ENCODE data around the gene SFT2D1. TPM values are rescaled to one million over a fixed set of nuclear protein-coding genes. Genes with fewer than 3 reads are reported as not detected.

Gene SFT2D1
- total RNA-seq, 1 experiment from 2014 or later, result 65.6 TPM

DNA sequence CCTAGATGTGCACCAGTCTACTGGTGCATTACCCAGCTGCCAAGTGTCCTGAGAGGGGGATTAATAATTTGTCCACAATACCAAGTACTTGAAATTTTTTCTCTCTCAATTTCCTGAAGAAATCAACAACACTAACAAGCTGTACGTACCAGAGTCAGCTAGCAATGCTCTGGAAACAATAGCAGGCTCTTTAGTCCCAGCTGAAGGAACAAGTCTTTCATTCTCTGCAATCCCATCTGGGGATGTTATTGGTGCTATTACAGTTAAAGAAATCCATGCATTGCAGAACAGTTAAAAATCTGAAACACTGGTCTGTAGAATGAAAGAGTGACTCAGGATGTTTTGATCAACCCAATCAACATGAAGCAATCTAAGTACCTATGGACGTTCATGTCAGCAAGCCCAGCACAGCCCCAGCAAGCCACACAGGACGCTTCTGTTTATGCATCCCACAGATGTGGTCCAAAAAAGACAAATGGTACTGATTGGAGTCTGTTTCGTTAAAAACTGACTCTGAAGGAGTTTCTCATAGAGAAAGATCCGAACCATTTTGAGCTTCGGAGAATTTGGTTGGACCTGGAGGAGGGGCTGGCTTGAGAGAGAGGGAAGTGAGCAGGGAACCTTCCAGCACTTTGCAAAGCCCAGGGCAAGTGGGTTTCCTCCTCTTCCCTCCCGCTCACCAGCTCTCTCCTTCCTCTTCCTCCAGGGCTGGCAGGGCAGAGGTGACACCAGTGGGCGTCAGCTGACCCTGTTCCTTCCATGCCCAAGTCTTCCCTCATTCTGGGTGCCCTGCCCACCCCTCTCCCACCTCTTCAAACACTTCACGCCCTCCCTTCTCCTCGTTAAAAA, 46.1 kb downstream of the SFT2D1 start:
- BruUV-seq (replicated peaks), result no TSS peak
- H3K9ac ChIP-seq (ENCODE audit: low read length), result no peak overlapping the region
- intact Hi-C loops (cut with micrococcal nuclease), result no loop called here
- no peaks in the 10 kb centered on the region for H3K36me3 ChIP-seq (ENCODE audit: control insufficient read depth in 1 of 2, insufficient read depth in 2 of 2, low read length in 2 of 2)
- no peak overlapping the region for H3K4me2 ChIP-seq (ENCODE audit: low read length)
- H2AFZ ChIP-seq (ENCODE audit: low read depth, low read length, poor library complexity, severe bottlenecking), result no peak overlapping the region
- H3K9me3 ChIP-seq (ENCODE audit: control insufficient read depth in 1 of 2, insufficient read depth in 1 of 2, low read depth in 1 of 2, low read length in 2 of 2), result no peaks in the 10 kb centered on the region
- DNase-seq (ENCODE audit: low read depth, low spot score) (no peak), ATAC-seq (no peak)
- no peaks in the 10 kb centered on the region for H3K4me1 ChIP-seq (ENCODE audit: control insufficient read depth in 1 of 2, insufficient read depth in 2 of 2, low read length in 2 of 2)
- H3K27ac ChIP-seq (ENCODE audit: low read depth, low read length), result no peak overlapping the region
- H4K20me1 ChIP-seq (ENCODE audit: insufficient read depth), result no peaks in the 10 kb centered on the region
- ChIA-PET CTCF (no interaction called here), RAD21 (ENCODE audit: low non-redundant PET in 1 of 2, low total read pairs in 2 of 2, uncharacterized antibody in 2 of 2, unreplicated experiment in 2 of 2) (interaction anchor here in 1 of 2 experiments (0.9 kb wide), 1 partner anchor 85 kb away, joined by 3 read pairs; no protein-coding TSS in a partner anchor), POLR2A (no interaction called here)
- H3K27me3 ChIP-seq (ENCODE audit: insufficient read depth, low read length), result peaks cover 16% of the 10 kb centered on the region
- H3K4me3 ChIP-seq (replicated peaks in 1 of 2; ENCODE audit: low read depth in 1 of 2, low read length in 2 of 2), result no peak overlapping the region
- H3K9me2 ChIP-seq (ENCODE audit: insufficient read depth), result no peaks in the 10 kb centered on the region
- no peaks in the 10 kb centered on the region for H3K79me2 ChIP-seq (ENCODE audit: insufficient read depth, low read length)
- TF ChIP-seq FOSL1 (IDR thresholded peaks at IDR 0.05; ENCODE audit: low read depth), result no peak
- TF ChIP-seq EZH2 (IDR thresholded peaks at IDR 0.05), result no peak
- TF ChIP-seq RAD21 (IDR thresholded peaks at IDR 0.05; ENCODE audit: low read depth), result no peak
- TF ChIP-seq EGR1 (IDR thresholded peaks at IDR 0.05; ENCODE audit: low read depth), result no peak
- TF ChIP-seq CEBPB (IDR thresholded peaks at IDR 0.05; ENCODE audit: low read depth), result no peak

DNA sequence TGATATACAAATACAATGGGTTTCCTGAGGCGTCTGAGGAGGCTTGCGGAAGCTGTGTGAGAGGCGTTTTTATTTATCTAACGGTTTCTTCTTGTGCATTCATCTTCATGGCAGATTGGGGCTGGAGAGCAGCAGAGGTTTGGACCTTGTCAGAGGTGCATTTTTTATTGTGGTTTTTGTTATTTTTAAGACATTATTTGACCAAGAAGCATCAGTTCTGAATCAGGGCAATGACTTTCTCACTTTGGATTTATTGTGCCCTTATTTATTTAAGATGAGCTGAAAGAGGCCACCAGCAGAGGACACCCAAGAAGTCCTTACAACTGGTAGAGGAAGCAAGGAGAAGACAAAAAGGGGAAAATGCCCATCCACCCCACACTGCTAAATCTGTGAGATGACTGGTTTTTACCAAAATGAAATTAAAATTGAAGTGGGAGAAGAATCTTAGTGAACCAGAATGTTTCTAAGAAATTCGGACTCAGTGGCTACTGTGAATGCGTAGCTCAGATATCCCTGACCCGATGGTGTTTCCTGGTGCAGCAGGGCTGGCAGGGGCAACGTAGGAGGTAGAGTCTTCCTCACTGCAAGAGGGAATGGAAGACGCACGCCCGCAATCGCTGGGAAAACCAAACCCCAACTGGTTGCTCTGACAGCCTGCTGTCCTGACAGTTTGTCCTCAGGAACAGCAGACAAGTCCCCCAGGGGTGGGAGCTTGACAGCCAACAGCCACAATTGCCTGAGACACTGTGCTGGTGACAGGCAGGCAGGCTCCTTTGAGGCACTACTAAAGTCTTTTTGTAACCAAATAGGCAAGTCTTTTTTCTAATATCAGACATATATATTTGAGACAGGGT, 48.4 kb downstream of the SFT2D1 start:
- no peak for ATAC-seq
- H3K4me2 ChIP-seq (ENCODE audit: low read length), result no peak overlapping the region
- BruUV-seq (replicated peaks), result no TSS peak
- no peaks in the 10 kb centered on the region for H4K20me1 ChIP-seq (ENCODE audit: insufficient read depth)
- H3K36me3 ChIP-seq (ENCODE audit: control insufficient read depth in 1 of 2, insufficient read depth in 2 of 2, low read length in 2 of 2), result no peaks in the 10 kb centered on the region
- no peaks in the 10 kb centered on the region for H3K9me3 ChIP-seq (ENCODE audit: control insufficient read depth in 1 of 2, insufficient read depth in 1 of 2, low read depth in 1 of 2, low read length in 2 of 2)
- H3K4me1 ChIP-seq (ENCODE audit: control insufficient read depth in 1 of 2, insufficient read depth in 2 of 2, low read length in 2 of 2), result no peaks in the 10 kb centered on the region
- H3K9ac ChIP-seq (ENCODE audit: low read length), result no peak overlapping the region
- TF ChIP-seq, protein P1, sequence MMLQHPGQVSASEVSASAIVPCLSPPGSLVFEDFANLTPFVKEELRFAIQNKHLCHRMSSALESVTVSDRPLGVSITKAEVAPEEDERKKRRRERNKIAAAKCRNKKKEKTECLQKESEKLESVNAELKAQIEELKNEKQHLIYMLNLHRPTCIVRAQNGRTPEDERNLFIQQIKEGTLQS (IDR thresholded peaks at IDR 0.05), result no peak
- TF ChIP-seq CBX3 (IDR thresholded peaks at IDR 0.05; ENCODE audit: low read depth) (no peak), POLR2A (IDR thresholded peaks at IDR 0.05; ENCODE audit: borderline replicate concordance, extremely low read depth, insufficient read depth, insufficient read length) (no peak), FOSL1 (IDR thresholded peaks at IDR 0.05; ENCODE audit: low read depth) (no peak), SP1 (IDR thresholded peaks at IDR 0.05; ENCODE audit: low read depth) (no peak), ZFX (IDR thresholded peaks at IDR 0.05) (no peak), TCF7L2 (IDR thresholded peaks at IDR 0.05; ENCODE audit: borderline replicate concordance, extremely low read depth, insufficient read depth, insufficient read length) (no peak), RAD21 (IDR thresholded peaks at IDR 0.05; ENCODE audit: low read depth) (no peak)
- TF ChIP-seq, protein P2, sequence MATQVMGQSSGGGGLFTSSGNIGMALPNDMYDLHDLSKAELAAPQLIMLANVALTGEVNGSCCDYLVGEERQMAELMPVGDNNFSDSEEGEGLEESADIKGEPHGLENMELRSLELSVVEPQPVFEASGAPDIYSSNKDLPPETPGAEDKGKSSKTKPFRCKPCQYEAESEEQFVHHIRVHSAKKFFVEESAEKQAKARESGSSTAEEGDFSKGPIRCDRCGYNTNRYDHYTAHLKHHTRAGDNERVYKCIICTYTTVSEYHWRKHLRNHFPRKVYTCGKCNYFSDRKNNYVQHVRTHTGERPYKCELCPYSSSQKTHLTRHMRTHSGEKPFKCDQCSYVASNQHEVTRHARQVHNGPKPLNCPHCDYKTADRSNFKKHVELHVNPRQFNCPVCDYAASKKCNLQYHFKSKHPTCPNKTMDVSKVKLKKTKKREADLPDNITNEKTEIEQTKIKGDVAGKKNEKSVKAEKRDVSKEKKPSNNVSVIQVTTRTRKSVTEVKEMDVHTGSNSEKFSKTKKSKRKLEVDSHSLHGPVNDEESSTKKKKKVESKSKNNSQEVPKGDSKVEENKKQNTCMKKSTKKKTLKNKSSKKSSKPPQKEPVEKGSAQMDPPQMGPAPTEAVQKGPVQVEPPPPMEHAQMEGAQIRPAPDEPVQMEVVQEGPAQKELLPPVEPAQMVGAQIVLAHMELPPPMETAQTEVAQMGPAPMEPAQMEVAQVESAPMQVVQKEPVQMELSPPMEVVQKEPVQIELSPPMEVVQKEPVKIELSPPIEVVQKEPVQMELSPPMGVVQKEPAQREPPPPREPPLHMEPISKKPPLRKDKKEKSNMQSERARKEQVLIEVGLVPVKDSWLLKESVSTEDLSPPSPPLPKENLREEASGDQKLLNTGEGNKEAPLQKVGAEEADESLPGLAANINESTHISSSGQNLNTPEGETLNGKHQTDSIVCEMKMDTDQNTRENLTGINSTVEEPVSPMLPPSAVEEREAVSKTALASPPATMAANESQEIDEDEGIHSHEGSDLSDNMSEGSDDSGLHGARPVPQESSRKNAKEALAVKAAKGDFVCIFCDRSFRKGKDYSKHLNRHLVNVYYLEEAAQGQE (IDR thresholded peaks at IDR 0.05; ENCODE audit: low read depth), result no peak
- H3K9me2 ChIP-seq (ENCODE audit: insufficient read depth), result no peaks in the 10 kb centered on the region
- intact Hi-C loops (cut with micrococcal nuclease), result no loop called here
- ChIA-PET CTCF (interaction anchor here (0.8 to 1.6 kb wide), 4 partner anchors 12 to 107 kb away, joined by 3 read pairs; no protein-coding TSS in a partner anchor), POLR2A (no interaction called here), RAD21 (ENCODE audit: low non-redundant PET in 1 of 2, low total read pairs in 2 of 2, uncharacterized antibody in 2 of 2, unreplicated experiment in 2 of 2) (no interaction called here)
- no peak overlapping the region for H3K4me3 ChIP-seq (replicated peaks in 1 of 2; ENCODE audit: low read depth in 1 of 2, low read length in 2 of 2)
- H3K27ac ChIP-seq (ENCODE audit: low read depth, low read length), result no peak overlapping the region
- no peak overlapping the region for H2AFZ ChIP-seq (ENCODE audit: low read depth, low read length, poor library complexity, severe bottlenecking)
- peaks cover 16% of the 10 kb centered on the region for H3K27me3 ChIP-seq (ENCODE audit: insufficient read depth, low read length)
- no peaks in the 10 kb centered on the region for H3K79me2 ChIP-seq (ENCODE audit: insufficient read depth, low read length)
- no peak for DNase-seq (ENCODE audit: low read depth, low spot score)

Data from HCT116 (cell line).